ENCODE measurements around the gene NIPA2.

NIPA2 gene

GRCh38 chr15:22887157-22887951 is 48.9 kb downstream of the NIPA2 start:
- TF ChIP-seq CTCF (IDR thresholded peaks at IDR 0.05; ENCODE audit: low read depth, low read length), result no peak
- Histone ChIP-seq H3K4me3 (ENCODE audit: low read depth, low read length) (no peak overlapping the region), H3K9me3 (no peaks in the 10 kb centered on the region), H3K27me3 (no peaks in the 10 kb centered on the region), H3K36me3 (peaks cover 6% of the 10 kb centered on the region), H3K4me1 (peaks cover 3% of the 10 kb centered on the region; the same call in 1 of the 2 replicates)
- peak; percentile 39 for DNase-seq

- TF ChIP-seq CTCF (IDR thresholded peaks at IDR 0.05; ENCODE audit: low read depth, low read length), result no peak
- no peaks in the 10 kb centered on the region for H3K27me3 ChIP-seq
- no peak for DNase-seq
- peaks cover 3% of the 10 kb centered on the region; the same call in 1 of the 2 replicates for H3K36me3 ChIP-seq
- H3K4me3 ChIP-seq (ENCODE audit: low read depth, low read length), result no peak overlapping the region
- H3K4me1 ChIP-seq, result peaks cover 3% of the 10 kb centered on the region; the same call in 1 of the 2 replicates
- H3K9me3 ChIP-seq, result no peaks in the 10 kb centered on the region
Observed at GRCh38 chr15:22888120-22888859, 49.8 kb downstream of the NIPA2 start.

GRCh38 chr15:22889146-22889818 is 50.8 kb downstream of the NIPA2 start:
- peaks cover 10% of the 10 kb centered on the region; the same call in 1 of the 2 replicates for H3K36me3 ChIP-seq
- no peaks in the 10 kb centered on the region for H3K27me3 ChIP-seq
- peaks cover 3% of the 10 kb centered on the region; the same call in 1 of the 2 replicates for H3K4me1 ChIP-seq
- no peaks in the 10 kb centered on the region for H3K9me3 ChIP-seq
- DNase-seq, result no peak
- no peak overlapping the region for H3K4me3 ChIP-seq (ENCODE audit: low read depth, low read length)
- TF ChIP-seq CTCF (IDR thresholded peaks at IDR 0.05; ENCODE audit: low read depth, low read length), result no peak

- no peaks in the 10 kb centered on the region for H3K9me3 ChIP-seq
- no peak for TF ChIP-seq CTCF (IDR thresholded peaks at IDR 0.05; ENCODE audit: low read depth, low read length)
- no peak overlapping the region for H3K4me3 ChIP-seq (ENCODE audit: low read depth, low read length)
- no peaks in the 10 kb centered on the region for H3K27me3 ChIP-seq
- H3K4me1 ChIP-seq, result peaks cover 3% of the 10 kb centered on the region; the same call in 1 of the 2 replicates
- no peak for DNase-seq
- peaks cover 11% of the 10 kb centered on the region; the same call in 1 of the 2 replicates for H3K36me3 ChIP-seq
Observed at GRCh38 chr15:22890296-22890695, 51.8 kb downstream of the NIPA2 start.

GRCh38 chr15:22891426-22892210 is 53.2 kb downstream of the NIPA2 start:
- Histone ChIP-seq H3K4me1 (peaks cover 3% of the 10 kb centered on the region; the same call in 1 of the 2 replicates), H3K36me3 (peaks cover 17% of the 10 kb centered on the region; the same call in 1 of the 2 replicates), H3K27me3 (no peaks in the 10 kb centered on the region), H3K9me3 (no peaks in the 10 kb centered on the region), H3K4me3 (ENCODE audit: low read depth, low read length) (no peak overlapping the region)
- TF ChIP-seq CTCF (IDR thresholded peaks at IDR 0.05; ENCODE audit: low read depth, low read length), result no peak
- DNase-seq, result no peak
